K562 (cell line): ENCODE measurements around the gene SHMT1. TPM values are rescaled to one million over a fixed set of nuclear protein-coding genes. Genes with fewer than 3 reads are reported as not detected.

Experiments used
- ATAC-seq: fragments of 200-7000 bp; cut with Tn5 transposase; 3 replicates; pipeline ENCODE4 v1.9.1; 2020; ENCODE audit warnings: moderate library complexity
- BruUV-seq: library from RNA; stranded (reverse); fragments of 400-500 nt; replicated peaks from 2 replicates; lab custom pipeline; 2021; lab: Mats Ljungman, UMichigan
- CTCF ChIA-PET: fragments of 300-600 bp; formaldehyde crosslinking; extraction: SDS; loops from one replicate; lab custom pipeline; 2021; ENCODE audit warnings: low intra/inter-chr PET ratio; lab: Yijun Ruan, JAX
- POLR2A ChIA-PET: fragments of 300-600, 350-650 bp; sonication (Branson Sonifier 250); formaldehyde crosslinking; extraction: SDS; loops from one replicate; lab custom pipeline; 2021; ENCODE audit warnings: antibody characterized with exemption, inconsistent platforms; lab: Yijun Ruan, JAX
- DNase-seq, 4 experiments: peaks; one replicate each; pipeline versions ENCODE4 v3.0.0 to v3.0.0-alpha.2; 2011 to 2018; ENCODE audit warnings: low spot score in 3 of 4, mixed read lengths in 3 of 4; ENCODE audit errors: extremely low read depth in 1 of 4
- FAIRE-seq: peaks from 2 replicates; lab custom pipeline; 2011; peaks lifted over from hg19 to GRCh38; lab: Jason Lieb, UNC
- H2AFZ ChIP-seq: 2 replicates; pipeline ENCODE4 v1.6.0; 2011; ENCODE audit warnings: low read depth, low read length, control low read depth, inconsistent platforms
- H3K27ac ChIP-seq: fragments of 200-600 bp; 3 replicates; pipeline ENCODE4 v1.8.0; 2011; ENCODE audit warnings: low read depth, mild to moderate bottlenecking, control low read depth, inconsistent platforms, low read length, moderate library complexity, mixed read lengths; ENCODE audit errors: extremely low read depth
- H3K27me3 ChIP-seq, 2 experiments: fragments of 300-600 bp in 1 of 2; 2 replicates in 1 of 2; 3 replicates in 1 of 2; pipeline versions ENCODE4 v1.6.0 to v1.8.0; 2011; ENCODE audit warnings: inconsistent platforms in 2 of 2, low read length in 2 of 2, mild to moderate bottlenecking in 1 of 2, mixed read lengths in 1 of 2, moderate library complexity in 1 of 2; ENCODE audit not compliant: control insufficient read depth in 2 of 2, insufficient read depth in 2 of 2
- H3K36me3 ChIP-seq: fragments of 300-600 bp; 3 replicates; pipeline ENCODE4 v1.8.0; 2011; ENCODE audit warnings: mild to moderate bottlenecking, low read length, inconsistent platforms; ENCODE audit not compliant: control insufficient read depth, insufficient read depth
- H3K4me1 ChIP-seq, 2 experiments: fragments of 200-600 bp in 1 of 2; replicated peaks in 1 of 2; 2 replicates in 1 of 2; 3 replicates in 1 of 2; pipeline versions ENCODE4 v1.5.1 to v1.8.0; 2011; ENCODE audit warnings: inconsistent platforms in 2 of 2, low read length in 2 of 2, mild to moderate bottlenecking in 1 of 2, mixed read lengths in 1 of 2, moderate library complexity in 1 of 2; ENCODE audit not compliant: control insufficient read depth in 2 of 2, insufficient read depth in 2 of 2
- H3K4me2 ChIP-seq: 2 replicates; pipeline ENCODE4 v1.6.1; 2011; ENCODE audit warnings: low read length, control low read depth, inconsistent platforms, mixed read lengths; ENCODE audit not compliant: insufficient read depth
- H3K4me3 ChIP-seq: fragments of 200-600 bp; sonication (generic), shearing (Covaris generic); 2 replicates; pipeline ENCODE4 v1.5.1; 2016; ENCODE audit warnings: control low read depth, inconsistent platforms
- H3K79me2 ChIP-seq: fragments of 200-600 bp; 3 replicates; pipeline ENCODE4 v1.8.0; 2011; ENCODE audit warnings: low read length, inconsistent platforms; ENCODE audit not compliant: control insufficient read depth, insufficient read depth
- H3K9ac ChIP-seq, 2 experiments: 2 replicates each; pipeline versions ENCODE4 v1.6.0 to v1.6.1; 2011; ENCODE audit warnings: low read depth in 2 of 2, low read length in 2 of 2, control low read depth in 1 of 2, inconsistent platforms in 1 of 2, mild to moderate bottlenecking in 1 of 2, mixed read lengths in 1 of 2; ENCODE audit not compliant: insufficient read depth in 1 of 2
- H3K9me1 ChIP-seq: one replicate; pipeline ENCODE4 v1.6.0; 2011; ENCODE audit warnings: inconsistent platforms, mild to moderate bottlenecking, low read length, moderate library complexity; ENCODE audit not compliant: control insufficient read depth, insufficient read depth
- H3K9me3 ChIP-seq: replicated peaks from 2 replicates; pipeline ENCODE4 v1.5.1; 2011; ENCODE audit warnings: low read depth, low read length, inconsistent platforms; ENCODE audit not compliant: control insufficient read depth, insufficient read depth
- H4K20me1 ChIP-seq: replicated peaks from 2 replicates; pipeline ENCODE4 v1.6.1; 2011; ENCODE audit warnings: low read length, inconsistent platforms, mixed read lengths; ENCODE audit not compliant: control insufficient read depth, insufficient read depth
- ILF3 ChIP-seq: fragments of 450-650 bp; IDR thresholded peaks from 2 replicates; pipeline ENCODE4 v1.6.1; 2018; ENCODE audit warnings: antibody characterized with exemption, mild to moderate bottlenecking, moderate library complexity, borderline replicate concordance
- NELFE ChIP-seq: IDR thresholded peaks from 2 replicates; pipeline ENCODE4 v1.6.1; 2011; ENCODE audit warnings: mild to moderate bottlenecking; ENCODE audit not compliant: insufficient read depth, insufficient read length
- NFYB ChIP-seq: IDR thresholded peaks from 2 replicates; pipeline ENCODE4 v1.6.1; 2011; ENCODE audit warnings: mild to moderate bottlenecking, moderate library complexity; ENCODE audit not compliant: insufficient read length; ENCODE audit errors: extremely low read depth
- SNRNP70 ChIP-seq: fragments of 200-400 bp; formaldehyde crosslinking; optimal IDR thresholded peaks from 2 replicates; pipeline ENCODE3; 2017; ENCODE audit warnings: low read depth, low read length
- SPI1 ChIP-seq: IDR thresholded peaks from 2 replicates; pipeline ENCODE4 v1.6.1; 2011; ENCODE audit warnings: low read depth, low read length, control low read depth, borderline replicate concordance
- WGBS: fragments of 100-300 bp; shearing (Covaris generic); methylation state at CpG from one replicate; pipeline ENCODE4 v1.1.6; 2016; ENCODE audit warnings: low coverage, mixed read lengths; ENCODE audit not compliant: insufficient coverage; ENCODE audit errors: missing lambda C conversion rate; 5-methylcytosine and 5-hydroxymethylcytosine counted together
- in situ Hi-C: fragments of 300-500 bp; cut with MboI; formaldehyde crosslinking; loops from 4 replicates; pipeline ENCODE4 v1.15.0; 2018; ENCODE audit warnings: inconsistent platforms, mixed read lengths
- intact Hi-C: fragments of 100-400 bp; cut with micrococcal nuclease; formaldehyde crosslinking; loops from 2 replicates; pipeline ENCODE4 v1.14.2; 2022
- polyA plus RNA-seq, 8 experiments: library from polyadenylated mRNA; depleted of rRNA in 4 of 8; stranded (reverse) in 5 of 8; unstranded in 3 of 8; fragments of >200 nt; fragmentation: Nextera tagmentation in 2 of 8; fragmentation: Illumina TruSeq in 1 of 8; extraction: Ambion mirVana in 2 of 8; extraction: Trizol in 1 of 8; gene quantifications; 2 replicates each; pipeline versions ENCODE4 v1.2.1 to v1.2.3, GENCODE V29; 2011 to 2014; ENCODE audit warnings: inconsistent platforms in 1 of 8, missing spikeins in 1 of 8
- total RNA-seq, 7 experiments: library from RNA; depleted of rRNA in 6 of 7; stranded (reverse); fragments of >200 nt in 6 of 7; fragmentation: Illumina TruSeq in 2 of 7; extraction: Trizol in 2 of 7; gene quantifications; 2 replicates each; pipeline versions ENCODE4 v1.2.1 to v1.2.3, GENCODE V29; 2011 to 2021; ENCODE audit warnings: low replicate concordance in 1 of 7
- TF ChIP-seq, protein P1 (sequence below): fragments of 450-650 bp; formaldehyde crosslinking; IDR thresholded peaks from 2 replicates; pipeline ENCODE4 v1.4.0; 2022; ENCODE audit warnings: missing genetic modification characterization
- TF ChIP-seq, protein P2 (sequence below): fragments of 200-600 bp; sonication (generic); IDR thresholded peaks from one replicate; pipeline ENCODE4 v1.6.1; 2012; ENCODE audit warnings: mild to moderate bottlenecking, low read depth, low read length, inconsistent platforms
- TF ChIP-seq, protein P3 (sequence below): fragments of 250-450 bp; sonication (Bioruptor Pico); IDR thresholded peaks from 2 replicates; pipeline ENCODE4 v1.4.0; 2020; ENCODE audit warnings: mild to moderate bottlenecking, moderate library complexity

Gene SHMT1
- total and polyA plus RNA-seq, 9 of the 15 experiments (the other 6 are each of a cell fraction or from before 2014, with no cell fraction given) = 3.3 to 31.2 (median 23.3) TPM

DNA sequence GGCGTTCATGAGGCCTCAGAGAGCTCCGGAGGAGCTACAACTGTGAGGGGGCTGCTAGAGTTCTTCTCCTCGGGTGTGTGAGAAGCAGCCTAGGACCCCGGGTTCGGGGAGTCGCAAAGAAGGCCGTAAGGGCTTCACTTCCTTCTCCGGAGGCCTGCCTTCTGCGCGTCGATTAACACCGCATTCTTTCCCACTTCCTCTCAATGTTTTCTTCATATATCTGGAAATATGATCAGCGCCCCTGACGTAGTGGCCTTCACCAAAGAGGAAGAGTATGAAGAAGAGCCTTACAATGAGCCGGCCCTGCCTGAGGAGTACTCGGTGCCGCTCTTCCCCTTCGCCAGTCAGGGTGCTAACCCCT, 47.8 kb downstream of the SHMT1 start:
- FAIRE-seq (no peak), ATAC-seq (no peak), DNase-seq (no peak)
- Histone ChIP-seq H3K36me3 (peaks cover 46% of the 10 kb centered on the region; the same call in 2 of the 3 replicates), H3K9me1 (peaks cover 3% of the 10 kb centered on the region), H3K9me3 (no peaks in the 10 kb centered on the region), H3K9ac (peak overlapping the region; percentile 80 to 99), H3K79me2 (peaks cover 77% of the 10 kb centered on the region), H3K27ac (peak overlapping the region; percentile 85), H3K4me3 (peak overlapping the region; percentile 75), H3K4me1 (peaks cover 23 to 26% of the 10 kb centered on the region in 2 experiments), H3K4me2 (peak overlapping the region; percentile 87), H2AFZ (peak overlapping the region; percentile 75), H3K27me3 (no peaks in the 10 kb centered on the region), H4K20me1 (peaks cover 8% of the 10 kb centered on the region)
- ChIA-PET CTCF (no interaction called here), POLR2A (interaction anchor here (0.8 kb wide), 1 partner anchor 19 kb away, joined by 3 read pairs; no protein-coding TSS in a partner anchor)
- intact Hi-C loops (loop anchor here (5.0 kb wide), 1 partner anchor 68 kb away; no protein-coding TSS in a partner anchor), in situ Hi-C loops (no loop called here)
- BruUV-seq = TSS peak; percentile 68
- 3% methylated on average over 18 of the region's 18 CpGs for WGBS
- no peak for TF ChIP-seq ILF3
- no peak for TF ChIP-seq NFYB
- TF ChIP-seq, protein P1, sequence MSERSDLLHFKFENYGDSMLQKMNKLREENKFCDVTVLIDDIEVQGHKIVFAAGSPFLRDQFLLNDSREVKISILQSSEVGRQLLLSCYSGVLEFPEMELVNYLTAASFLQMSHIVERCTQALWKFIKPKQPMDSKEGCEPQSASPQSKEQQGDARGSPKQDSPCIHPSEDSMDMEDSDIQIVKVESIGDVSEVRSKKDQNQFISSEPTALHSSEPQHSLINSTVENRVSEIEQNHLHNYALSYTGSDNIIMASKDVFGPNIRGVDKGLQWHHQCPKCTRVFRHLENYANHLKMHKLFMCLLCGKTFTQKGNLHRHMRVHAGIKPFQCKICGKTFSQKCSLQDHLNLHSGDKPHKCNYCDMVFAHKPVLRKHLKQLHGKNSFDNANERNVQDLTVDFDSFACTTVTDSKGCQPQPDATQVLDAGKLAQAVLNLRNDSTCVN = no peak
- TF ChIP-seq SNRNP70 = no peak
- TF ChIP-seq, protein P2, sequence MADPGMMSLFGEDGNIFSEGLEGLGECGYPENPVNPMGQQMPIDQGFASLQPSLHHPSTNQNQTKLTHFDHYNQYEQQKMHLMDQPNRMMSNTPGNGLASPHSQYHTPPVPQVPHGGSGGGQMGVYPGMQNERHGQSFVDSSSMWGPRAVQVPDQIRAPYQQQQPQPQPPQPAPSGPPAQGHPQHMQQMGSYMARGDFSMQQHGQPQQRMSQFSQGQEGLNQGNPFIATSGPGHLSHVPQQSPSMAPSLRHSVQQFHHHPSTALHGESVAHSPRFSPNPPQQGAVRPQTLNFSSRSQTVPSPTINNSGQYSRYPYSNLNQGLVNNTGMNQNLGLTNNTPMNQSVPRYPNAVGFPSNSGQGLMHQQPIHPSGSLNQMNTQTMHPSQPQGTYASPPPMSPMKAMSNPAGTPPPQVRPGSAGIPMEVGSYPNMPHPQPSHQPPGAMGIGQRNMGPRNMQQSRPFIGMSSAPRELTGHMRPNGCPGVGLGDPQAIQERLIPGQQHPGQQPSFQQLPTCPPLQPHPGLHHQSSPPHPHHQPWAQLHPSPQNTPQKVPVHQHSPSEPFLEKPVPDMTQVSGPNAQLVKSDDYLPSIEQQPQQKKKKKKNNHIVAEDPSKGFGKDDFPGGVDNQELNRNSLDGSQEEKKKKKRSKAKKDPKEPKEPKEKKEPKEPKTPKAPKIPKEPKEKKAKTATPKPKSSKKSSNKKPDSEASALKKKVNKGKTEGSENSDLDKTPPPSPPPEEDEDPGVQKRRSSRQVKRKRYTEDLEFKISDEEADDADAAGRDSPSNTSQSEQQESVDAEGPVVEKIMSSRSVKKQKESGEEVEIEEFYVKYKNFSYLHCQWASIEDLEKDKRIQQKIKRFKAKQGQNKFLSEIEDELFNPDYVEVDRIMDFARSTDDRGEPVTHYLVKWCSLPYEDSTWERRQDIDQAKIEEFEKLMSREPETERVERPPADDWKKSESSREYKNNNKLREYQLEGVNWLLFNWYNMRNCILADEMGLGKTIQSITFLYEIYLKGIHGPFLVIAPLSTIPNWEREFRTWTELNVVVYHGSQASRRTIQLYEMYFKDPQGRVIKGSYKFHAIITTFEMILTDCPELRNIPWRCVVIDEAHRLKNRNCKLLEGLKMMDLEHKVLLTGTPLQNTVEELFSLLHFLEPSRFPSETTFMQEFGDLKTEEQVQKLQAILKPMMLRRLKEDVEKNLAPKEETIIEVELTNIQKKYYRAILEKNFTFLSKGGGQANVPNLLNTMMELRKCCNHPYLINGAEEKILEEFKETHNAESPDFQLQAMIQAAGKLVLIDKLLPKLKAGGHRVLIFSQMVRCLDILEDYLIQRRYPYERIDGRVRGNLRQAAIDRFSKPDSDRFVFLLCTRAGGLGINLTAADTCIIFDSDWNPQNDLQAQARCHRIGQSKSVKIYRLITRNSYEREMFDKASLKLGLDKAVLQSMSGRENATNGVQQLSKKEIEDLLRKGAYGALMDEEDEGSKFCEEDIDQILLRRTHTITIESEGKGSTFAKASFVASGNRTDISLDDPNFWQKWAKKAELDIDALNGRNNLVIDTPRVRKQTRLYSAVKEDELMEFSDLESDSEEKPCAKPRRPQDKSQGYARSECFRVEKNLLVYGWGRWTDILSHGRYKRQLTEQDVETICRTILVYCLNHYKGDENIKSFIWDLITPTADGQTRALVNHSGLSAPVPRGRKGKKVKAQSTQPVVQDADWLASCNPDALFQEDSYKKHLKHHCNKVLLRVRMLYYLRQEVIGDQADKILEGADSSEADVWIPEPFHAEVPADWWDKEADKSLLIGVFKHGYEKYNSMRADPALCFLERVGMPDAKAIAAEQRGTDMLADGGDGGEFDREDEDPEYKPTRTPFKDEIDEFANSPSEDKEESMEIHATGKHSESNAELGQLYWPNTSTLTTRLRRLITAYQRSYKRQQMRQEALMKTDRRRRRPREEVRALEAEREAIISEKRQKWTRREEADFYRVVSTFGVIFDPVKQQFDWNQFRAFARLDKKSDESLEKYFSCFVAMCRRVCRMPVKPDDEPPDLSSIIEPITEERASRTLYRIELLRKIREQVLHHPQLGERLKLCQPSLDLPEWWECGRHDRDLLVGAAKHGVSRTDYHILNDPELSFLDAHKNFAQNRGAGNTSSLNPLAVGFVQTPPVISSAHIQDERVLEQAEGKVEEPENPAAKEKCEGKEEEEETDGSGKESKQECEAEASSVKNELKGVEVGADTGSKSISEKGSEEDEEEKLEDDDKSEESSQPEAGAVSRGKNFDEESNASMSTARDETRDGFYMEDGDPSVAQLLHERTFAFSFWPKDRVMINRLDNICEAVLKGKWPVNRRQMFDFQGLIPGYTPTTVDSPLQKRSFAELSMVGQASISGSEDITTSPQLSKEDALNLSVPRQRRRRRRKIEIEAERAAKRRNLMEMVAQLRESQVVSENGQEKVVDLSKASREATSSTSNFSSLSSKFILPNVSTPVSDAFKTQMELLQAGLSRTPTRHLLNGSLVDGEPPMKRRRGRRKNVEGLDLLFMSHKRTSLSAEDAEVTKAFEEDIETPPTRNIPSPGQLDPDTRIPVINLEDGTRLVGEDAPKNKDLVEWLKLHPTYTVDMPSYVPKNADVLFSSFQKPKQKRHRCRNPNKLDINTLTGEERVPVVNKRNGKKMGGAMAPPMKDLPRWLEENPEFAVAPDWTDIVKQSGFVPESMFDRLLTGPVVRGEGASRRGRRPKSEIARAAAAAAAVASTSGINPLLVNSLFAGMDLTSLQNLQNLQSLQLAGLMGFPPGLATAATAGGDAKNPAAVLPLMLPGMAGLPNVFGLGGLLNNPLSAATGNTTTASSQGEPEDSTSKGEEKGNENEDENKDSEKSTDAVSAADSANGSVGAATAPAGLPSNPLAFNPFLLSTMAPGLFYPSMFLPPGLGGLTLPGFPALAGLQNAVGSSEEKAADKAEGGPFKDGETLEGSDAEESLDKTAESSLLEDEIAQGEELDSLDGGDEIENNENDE = no peak
- peak; percentile 69; the same call in 1 of the 2 replicates for TF ChIP-seq SPI1
- no peak for TF ChIP-seq NELFE
- TF ChIP-seq, protein P3, sequence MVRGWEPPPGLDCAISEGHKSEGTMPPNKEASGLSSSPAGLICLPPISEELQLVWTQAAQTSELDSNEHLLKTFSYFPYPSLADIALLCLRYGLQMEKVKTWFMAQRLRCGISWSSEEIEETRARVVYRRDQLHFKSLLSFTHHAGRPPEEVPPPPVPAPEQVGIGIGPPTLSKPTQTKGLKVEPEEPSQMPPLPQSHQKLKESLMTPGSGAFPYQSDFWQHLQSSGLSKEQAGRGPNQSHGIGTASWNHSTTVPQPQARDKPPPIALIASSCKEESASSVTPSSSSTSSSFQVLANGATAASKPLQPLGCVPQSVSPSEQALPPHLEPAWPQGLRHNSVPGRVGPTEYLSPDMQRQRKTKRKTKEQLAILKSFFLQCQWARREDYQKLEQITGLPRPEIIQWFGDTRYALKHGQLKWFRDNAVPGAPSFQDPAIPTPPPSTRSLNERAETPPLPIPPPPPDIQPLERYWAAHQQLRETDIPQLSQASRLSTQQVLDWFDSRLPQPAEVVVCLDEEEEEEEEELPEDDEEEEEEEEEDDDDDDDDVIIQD = no peak
